SK-N-SH treated with all-trans-retinoic acid at 6 μM for 48 hours (cell line): ENCODE measurements around the gene ACOD1.

Experiments used
- ATAC-seq: fragments of 200-7000 bp; cut with Tn5 transposase; 3 replicates; pipeline ENCODE4 v1.9.1; 2020; ENCODE audit warnings: mild to moderate bottlenecking, moderate library complexity
- ARNTL ChIP-seq: fragments of 450-650 bp; formaldehyde crosslinking; IDR thresholded peaks from 2 replicates; pipeline ENCODE4 v1.5.0; 2020; ENCODE audit warnings: low read depth, mild to moderate bottlenecking, moderate library complexity, borderline replicate concordance
- BACH2 ChIP-seq: fragments of 250-450 bp; sonication (Bioruptor Pico); IDR thresholded peaks from 2 replicates; pipeline ENCODE4 v1.9.0; 2021; ENCODE audit warnings: mild to moderate bottlenecking, borderline replicate concordance
- CSDC2 ChIP-seq: fragments of 250-450 bp; sonication (Bioruptor Pico); IDR thresholded peaks from 2 replicates; pipeline ENCODE4 v1.5.0; 2020; ENCODE audit warnings: mild to moderate bottlenecking, moderate library complexity
- ESRRG ChIP-seq: fragments of 250-450 bp; sonication (Bioruptor Pico); IDR thresholded peaks from 2 replicates; pipeline ENCODE4 v1.6.1; 2021; ENCODE audit warnings: mild to moderate bottlenecking
- GLIS3 ChIP-seq: fragments of 250-450 bp; sonication (Bioruptor Pico); IDR thresholded peaks from 2 replicates; pipeline ENCODE4 v1.5.0; 2020; ENCODE audit warnings: mild to moderate bottlenecking, moderate library complexity
- ISL1 ChIP-seq: fragments of 250-450 bp; sonication (Bioruptor Pico); IDR thresholded peaks from 2 replicates; pipeline ENCODE4 v2.1.2; 2022; ENCODE audit warnings: mild to moderate bottlenecking, moderate library complexity
- OSR1 ChIP-seq: fragments of 250-450 bp; sonication (Bioruptor Pico); IDR thresholded peaks from 2 replicates; pipeline ENCODE4 v1.8.0; 2022; ENCODE audit warnings: moderate library complexity, mild to moderate bottlenecking, inconsistent platforms
- PPARA ChIP-seq: fragments of 250-450 bp; sonication (Bioruptor Pico); IDR thresholded peaks from 2 replicates; pipeline ENCODE4 v1.5.0; 2020; ENCODE audit warnings: mild to moderate bottlenecking, borderline replicate concordance
- RARB ChIP-seq: fragments of 250-450 bp; sonication (Bioruptor Pico); IDR thresholded peaks from 2 replicates; pipeline ENCODE4 v1.8.0; 2021; ENCODE audit warnings: mild to moderate bottlenecking, moderate library complexity
- SNAI2 ChIP-seq: fragments of 250-450 bp; sonication (Bioruptor Pico); IDR thresholded peaks from 2 replicates; pipeline ENCODE4 v1.5.0; 2020; ENCODE audit warnings: mild to moderate bottlenecking, moderate library complexity
- TCF4 ChIP-seq: fragments of 250-450 bp; sonication (Bioruptor Pico); IDR thresholded peaks from 2 replicates; pipeline ENCODE4 v1.8.0; 2021; ENCODE audit warnings: mild to moderate bottlenecking, moderate library complexity, borderline replicate concordance
- TOX ChIP-seq: fragments of 250-450 bp; sonication (Bioruptor Pico); IDR thresholded peaks from 2 replicates; pipeline ENCODE4 v1.8.0; 2021; ENCODE audit warnings: mild to moderate bottlenecking, moderate library complexity, borderline replicate concordance
- ZC3H10 ChIP-seq: fragments of 250-450 bp; sonication (Bioruptor Pico); IDR thresholded peaks from 2 replicates; pipeline ENCODE4 v1.5.1; 2021; ENCODE audit warnings: mild to moderate bottlenecking, moderate library complexity
- ZFP3 ChIP-seq: fragments of 250-450 bp; sonication (Bioruptor Pico); IDR thresholded peaks from 2 replicates; pipeline ENCODE4 v1.5.0; 2020; ENCODE audit warnings: mild to moderate bottlenecking, moderate library complexity
- ZFP30 ChIP-seq: fragments of 450-650 bp; formaldehyde crosslinking; IDR thresholded peaks from 2 replicates; pipeline ENCODE4 v1.5.0; 2022; ENCODE audit warnings: mild to moderate bottlenecking, moderate library complexity
- ZNF565 ChIP-seq: fragments of 450-650 bp; formaldehyde crosslinking; conservative IDR thresholded peaks from 2 replicates; pipeline ENCODE4 v1.5.0; 2020; ENCODE audit warnings: low read depth, mild to moderate bottlenecking, moderate library complexity
- ZNF70 ChIP-seq: fragments of 450-650 bp; formaldehyde crosslinking; IDR thresholded peaks from 2 replicates; pipeline ENCODE4 v1.5.0; 2020; ENCODE audit warnings: mild to moderate bottlenecking, moderate library complexity
- ZNF8 ChIP-seq: fragments of 450-650 bp; formaldehyde crosslinking; IDR thresholded peaks from 2 replicates; pipeline ENCODE4 v1.5.0; 2020; ENCODE audit warnings: mild to moderate bottlenecking, moderate library complexity
- TF ChIP-seq, protein P1 (sequence below): fragments of 250-450 bp; sonication (Bioruptor Pico); IDR thresholded peaks from 2 replicates; pipeline ENCODE4 v1.5.1; 2020; ENCODE audit warnings: low read depth, mild to moderate bottlenecking, moderate library complexity
- TF ChIP-seq, protein P2 (sequence below): fragments of 250-450 bp; sonication (Bioruptor Pico); IDR thresholded peaks from 2 replicates; pipeline ENCODE4 v1.8.0; 2021; ENCODE audit warnings: low read depth, mild to moderate bottlenecking, moderate library complexity, borderline replicate concordance
- TF ChIP-seq, protein P3 (sequence below): fragments of 250-450 bp; sonication (Bioruptor Pico); IDR thresholded peaks from 2 replicates; pipeline ENCODE4 v1.5.1; 2021; ENCODE audit warnings: mild to moderate bottlenecking, moderate library complexity

The ACOD1 gene

DNA sequence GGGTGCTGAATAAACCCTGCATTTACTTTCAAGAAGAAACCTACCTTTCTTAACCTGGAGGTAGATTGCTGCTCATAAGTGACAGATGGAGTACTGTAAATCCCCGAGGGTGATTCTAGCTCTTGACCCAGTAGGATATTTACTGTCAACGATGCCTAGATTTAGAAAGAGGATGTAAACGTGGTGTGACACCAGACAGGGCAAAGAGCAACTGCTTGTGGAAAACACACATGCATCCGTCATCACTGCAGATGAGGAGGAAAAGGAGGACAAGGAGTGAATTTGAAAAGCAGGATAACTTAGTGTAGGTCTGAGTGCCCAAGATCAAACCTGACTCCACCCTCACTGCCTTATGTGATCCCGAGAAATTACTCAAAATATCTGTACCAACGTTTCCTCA is 33.8 kb downstream of the ACOD1 start:
- TF ChIP-seq ZNF565 (CRISPR knock-in tag) = no peak
- TF ChIP-seq, protein P1, sequence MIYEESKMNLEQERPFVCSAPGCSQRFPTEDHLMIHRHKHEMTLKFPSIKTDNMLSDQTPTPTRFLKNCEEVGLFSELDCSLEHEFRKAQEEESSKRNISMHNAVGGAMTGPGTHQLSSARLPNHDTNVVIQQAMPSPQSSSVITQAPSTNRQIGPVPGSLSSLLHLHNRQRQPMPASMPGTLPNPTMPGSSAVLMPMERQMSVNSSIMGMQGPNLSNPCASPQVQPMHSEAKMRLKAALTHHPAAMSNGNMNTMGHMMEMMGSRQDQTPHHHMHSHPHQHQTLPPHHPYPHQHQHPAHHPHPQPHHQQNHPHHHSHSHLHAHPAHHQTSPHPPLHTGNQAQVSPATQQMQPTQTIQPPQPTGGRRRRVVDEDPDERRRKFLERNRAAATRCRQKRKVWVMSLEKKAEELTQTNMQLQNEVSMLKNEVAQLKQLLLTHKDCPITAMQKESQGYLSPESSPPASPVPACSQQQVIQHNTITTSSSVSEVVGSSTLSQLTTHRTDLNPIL (CRISPR knock-in tag) = no peak
- no peak for TF ChIP-seq TOX (CRISPR knock-in tag)
- ATAC-seq = no peak

DNA sequence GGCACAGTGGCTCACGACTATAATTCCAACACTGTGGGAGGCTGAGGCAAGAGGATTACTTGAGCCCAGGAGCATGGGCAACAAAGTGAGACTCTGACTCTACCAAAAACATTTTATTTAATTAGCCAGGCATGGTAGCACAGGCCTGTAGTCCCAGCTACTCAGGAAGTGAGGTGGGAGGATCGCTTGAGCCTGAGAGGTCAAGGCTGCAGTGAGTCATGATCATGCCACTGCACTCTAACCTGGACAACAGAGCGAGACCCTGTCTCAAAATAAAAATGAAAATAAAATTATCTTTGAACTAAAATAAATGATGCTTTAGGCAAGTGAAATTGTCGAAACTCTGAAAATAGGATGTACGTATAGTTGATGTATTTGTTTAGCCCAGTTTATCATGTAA is 35.4 kb downstream of the ACOD1 start:
- TF ChIP-seq ZNF70 (CRISPR knock-in tag) (no peak), ESRRG (CRISPR knock-in tag) (no peak), SNAI2 (CRISPR knock-in tag) (no peak)
- TF ChIP-seq, protein P2, sequence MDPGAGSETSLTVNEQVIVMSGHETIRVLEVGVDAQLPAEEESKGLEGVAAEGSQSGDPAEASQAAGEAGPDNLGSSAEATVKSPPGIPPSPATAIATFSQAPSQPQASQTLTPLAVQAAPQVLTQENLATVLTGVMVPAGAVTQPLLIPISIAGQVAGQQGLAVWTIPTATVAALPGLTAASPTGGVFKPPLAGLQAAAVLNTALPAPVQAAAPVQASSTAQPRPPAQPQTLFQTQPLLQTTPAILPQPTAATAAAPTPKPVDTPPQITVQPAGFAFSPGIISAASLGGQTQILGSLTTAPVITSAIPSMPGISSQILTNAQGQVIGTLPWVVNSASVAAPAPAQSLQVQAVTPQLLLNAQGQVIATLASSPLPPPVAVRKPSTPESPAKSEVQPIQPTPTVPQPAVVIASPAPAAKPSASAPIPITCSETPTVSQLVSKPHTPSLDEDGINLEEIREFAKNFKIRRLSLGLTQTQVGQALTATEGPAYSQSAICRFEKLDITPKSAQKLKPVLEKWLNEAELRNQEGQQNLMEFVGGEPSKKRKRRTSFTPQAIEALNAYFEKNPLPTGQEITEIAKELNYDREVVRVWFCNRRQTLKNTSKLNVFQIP = no peak
- TF ChIP-seq, protein P3, sequence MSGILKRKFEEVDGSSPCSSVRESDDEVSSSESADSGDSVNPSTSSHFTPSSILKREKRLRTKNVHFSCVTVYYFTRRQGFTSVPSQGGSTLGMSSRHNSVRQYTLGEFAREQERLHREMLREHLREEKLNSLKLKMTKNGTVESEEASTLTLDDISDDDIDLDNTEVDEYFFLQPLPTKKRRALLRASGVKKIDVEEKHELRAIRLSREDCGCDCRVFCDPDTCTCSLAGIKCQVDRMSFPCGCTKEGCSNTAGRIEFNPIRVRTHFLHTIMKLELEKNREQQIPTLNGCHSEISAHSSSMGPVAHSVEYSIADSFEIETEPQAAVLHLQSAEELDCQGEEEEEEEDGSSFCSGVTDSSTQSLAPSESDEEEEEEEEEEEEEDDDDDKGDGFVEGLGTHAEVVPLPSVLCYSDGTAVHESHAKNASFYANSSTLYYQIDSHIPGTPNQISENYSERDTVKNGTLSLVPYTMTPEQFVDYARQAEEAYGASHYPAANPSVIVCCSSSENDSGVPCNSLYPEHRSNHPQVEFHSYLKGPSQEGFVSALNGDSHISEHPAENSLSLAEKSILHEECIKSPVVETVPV (CRISPR knock-in tag) = no peak
- ATAC-seq = no peak

DNA sequence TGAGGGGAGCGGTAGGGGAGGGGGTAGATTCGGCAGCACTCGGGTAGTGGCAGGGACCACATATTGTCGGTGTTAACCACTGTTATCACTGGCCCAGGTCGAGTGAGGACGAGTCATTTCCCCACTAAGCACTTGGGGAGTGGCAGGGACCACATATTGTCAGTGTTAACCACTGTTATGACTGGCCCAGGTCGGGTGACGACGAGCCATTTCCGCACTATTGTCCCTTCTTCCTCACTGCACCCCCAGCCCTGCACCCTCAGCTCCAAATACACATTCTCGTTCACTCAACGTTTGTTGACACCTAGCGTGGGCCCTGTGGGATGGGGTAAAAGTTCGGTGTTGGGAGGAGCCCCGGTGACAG is 43.1 kb downstream of the ACOD1 start:
- no peak for TF ChIP-seq GLIS3 (CRISPR knock-in tag)
- no peak for TF ChIP-seq TCF4
- no peak for TF ChIP-seq ZFP3 (CRISPR knock-in tag)
- no peak for TF ChIP-seq OSR1 (CRISPR knock-in tag)
- no peak for TF ChIP-seq PPARA
- TF ChIP-seq, protein P2 = no peak
- TF ChIP-seq ISL1 (CRISPR knock-in tag) = no peak
- TF ChIP-seq SNAI2 (CRISPR knock-in tag) = no peak
- TF ChIP-seq, protein P3 (CRISPR knock-in tag) = no peak
- TF ChIP-seq BACH2 (CRISPR knock-in tag) = no peak
- no peak for TF ChIP-seq ZNF70 (CRISPR knock-in tag)
- TF ChIP-seq CSDC2 = no peak
- TF ChIP-seq ZC3H10 (CRISPR knock-in tag) = no peak
- TF ChIP-seq ESRRG (CRISPR knock-in tag) = no peak
- TF ChIP-seq ZNF8 (CRISPR knock-in tag) = no peak
- TF ChIP-seq, protein P1 (CRISPR knock-in tag) = no peak
- TF ChIP-seq ZFP30 (CRISPR knock-in tag) = no peak
- no peak for TF ChIP-seq ZNF565 (CRISPR knock-in tag)
- TF ChIP-seq ARNTL (CRISPR knock-in tag) = no peak
- TF ChIP-seq RARB (CRISPR knock-in tag) = no peak
- no peak for ATAC-seq
